Measurements from ENCODE around the gene MSTN. TPM values are rescaled to one million over a fixed set of nuclear protein-coding genes. Genes with fewer than 3 reads are reported as not detected.

Gene MSTN
- total RNA-seq, 2 donors from 2014 or later, result not detected

- no peaks in the 10 kb centered on the region for H3K27me3 Mint-ChIP-seq (ENCODE audit: insufficient read depth)
- 88 to 96% methylated on average over 4 to 6 of the region's 6 CpGs for WGBS, 2 experiments (ENCODE audit: insufficient coverage in 1 of 2, insufficient read length in 1 of 2)
- Histone ChIP-seq H3K9me3 (ENCODE audit: control insufficient read depth, low read length) (no peaks in the 10 kb centered on the region), H3K36me3 (ENCODE audit: control insufficient read depth, insufficient read depth, low read length) (no peaks in the 10 kb centered on the region), H3K27ac (ENCODE audit: low read depth, low read length) (no peak overlapping the region), H3K27me3 (ENCODE audit: control insufficient read depth, insufficient read depth, low read length, poor library complexity, severe bottlenecking) (no peaks in the 10 kb centered on the region), H3K4me1 (ENCODE audit: control insufficient read depth, insufficient read depth, low read length) (no peaks in the 10 kb centered on the region), H3K4me3 (ENCODE audit: low read length) (no peak overlapping the region), H3K9ac (ENCODE audit: extremely low read depth, low read length, poor library complexity, severe bottlenecking) (no peak overlapping the region)
- H3K4me1 Mint-ChIP-seq, result no peaks in the 10 kb centered on the region
- no peak for TF ChIP-seq CTCF (conservative IDR thresholded peaks at IDR 0.05)
- no peaks in the 10 kb centered on the region for H3K36me3 Mint-ChIP-seq (ENCODE audit: low read depth)
- no peak for DNase-seq
- H3K27ac Mint-ChIP-seq, result no peak overlapping the region
- no peaks in the 10 kb centered on the region for H3K9me3 Mint-ChIP-seq
- no peak overlapping the region for H3K4me3 Mint-ChIP-seq
Observed at GRCh38 chr2:190062053-190062452, 476 bp downstream of the MSTN start.

GRCh38 chr2:190060626-190061025, 1.9 kb downstream of the MSTN start:
- H3K4me3 ChIP-seq (ENCODE audit: low read length), result no peak overlapping the region
- Mint-ChIP-seq H3K4me3 (no peak overlapping the region), H3K36me3 (ENCODE audit: low read depth) (no peaks in the 10 kb centered on the region), H3K27ac (no peak overlapping the region), H3K4me1 (no peaks in the 10 kb centered on the region), H3K27me3 (ENCODE audit: insufficient read depth) (no peaks in the 10 kb centered on the region), H3K9me3 (no peaks in the 10 kb centered on the region)
- no peaks in the 10 kb centered on the region for H3K27me3 ChIP-seq (ENCODE audit: control insufficient read depth, insufficient read depth, low read length, poor library complexity, severe bottlenecking)
- no peaks in the 10 kb centered on the region for H3K36me3 ChIP-seq (ENCODE audit: control insufficient read depth, insufficient read depth, low read length)
- no peak for TF ChIP-seq CTCF (conservative IDR thresholded peaks at IDR 0.05)
- no peaks in the 10 kb centered on the region for H3K4me1 ChIP-seq (ENCODE audit: control insufficient read depth, insufficient read depth, low read length)
- no peak overlapping the region for H3K9ac ChIP-seq (ENCODE audit: extremely low read depth, low read length, poor library complexity, severe bottlenecking)
- DNase-seq, result no peak
- H3K9me3 ChIP-seq (ENCODE audit: control insufficient read depth, low read length), result no peaks in the 10 kb centered on the region
- 91 to 100% methylated on average over 1 to 2 of the region's 2 CpGs for WGBS, 2 experiments (ENCODE audit: insufficient coverage in 1 of 2, insufficient read length in 1 of 2)
- no peak overlapping the region for H3K27ac ChIP-seq (ENCODE audit: low read depth, low read length)

- Histone ChIP-seq H3K27me3 (ENCODE audit: control insufficient read depth, insufficient read depth, low read length, poor library complexity, severe bottlenecking) (no peaks in the 10 kb centered on the region), H3K36me3 (ENCODE audit: control insufficient read depth, insufficient read depth, low read length) (no peaks in the 10 kb centered on the region), H3K4me3 (ENCODE audit: low read length) (no peak overlapping the region), H3K9ac (ENCODE audit: extremely low read depth, low read length, poor library complexity, severe bottlenecking) (no peak overlapping the region), H3K9me3 (ENCODE audit: control insufficient read depth, low read length) (no peaks in the 10 kb centered on the region), H3K27ac (ENCODE audit: low read depth, low read length) (no peak overlapping the region), H3K4me1 (ENCODE audit: control insufficient read depth, insufficient read depth, low read length) (no peaks in the 10 kb centered on the region)
- Mint-ChIP-seq H3K4me1 (no peaks in the 10 kb centered on the region), H3K9me3 (no peaks in the 10 kb centered on the region), H3K27me3 (ENCODE audit: insufficient read depth) (no peaks in the 10 kb centered on the region), H3K36me3 (ENCODE audit: low read depth) (no peaks in the 10 kb centered on the region), H3K4me3 (no peak overlapping the region), H3K27ac (no peak overlapping the region)
- TF ChIP-seq CTCF (conservative IDR thresholded peaks at IDR 0.05), result no peak
- DNase-seq, result no peak
- WGBS, 2 experiments (ENCODE audit: insufficient coverage in 1 of 2, insufficient read length in 1 of 2), result 91 to 100% methylated on average over 2 to 4 of the region's 4 CpGs
Observed at GRCh38 chr2:190060019-190060418, 2.5 kb downstream of the MSTN start.
